CD1c-positive myeloid dendritic cell (primary cell): Measurements from ENCODE around the gene KCNMA1.
"Not testable (repeated sequence)": the region's sequence is repeated elsewhere in the genome, so short reads cannot be mapped to it uniquely, and the experiment has no call there.

Experiments used
- DNase-seq: peaks from one replicate; pipeline ENCODE4 v3.0.0-alpha.2; 2016; ENCODE audit errors: extremely low spot score

Gene KCNMA1

GRCh38 chr10:77533146-77533886 lies 104.3 kb downstream of the KCNMA1 start:
- no peak for DNase-seq

DNA sequence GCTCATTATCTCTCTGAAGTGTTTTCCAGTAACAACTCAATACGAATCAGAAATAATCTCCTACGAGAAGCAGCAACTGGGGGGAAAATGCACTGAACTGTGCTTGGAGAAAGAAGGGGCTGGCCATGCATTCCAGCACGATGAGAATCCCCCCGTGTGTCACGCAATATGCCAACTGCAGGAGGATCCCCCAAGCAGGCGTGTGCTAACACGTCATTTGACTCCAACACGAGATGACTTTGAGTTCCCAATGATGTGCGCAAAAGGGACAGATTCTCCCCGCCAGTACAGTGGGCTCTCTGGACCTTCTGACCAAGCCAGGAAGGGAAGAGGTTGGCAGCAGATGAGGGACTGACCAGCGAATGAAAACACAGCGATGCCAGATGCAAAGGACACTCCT lies 105.5 kb downstream of the KCNMA1 start:
- DNase-seq = no peak

GRCh38 chr10:77531441-77532001 lies 106.1 kb downstream of the KCNMA1 start:
- DNase-seq = peak; percentile 16

DNA sequence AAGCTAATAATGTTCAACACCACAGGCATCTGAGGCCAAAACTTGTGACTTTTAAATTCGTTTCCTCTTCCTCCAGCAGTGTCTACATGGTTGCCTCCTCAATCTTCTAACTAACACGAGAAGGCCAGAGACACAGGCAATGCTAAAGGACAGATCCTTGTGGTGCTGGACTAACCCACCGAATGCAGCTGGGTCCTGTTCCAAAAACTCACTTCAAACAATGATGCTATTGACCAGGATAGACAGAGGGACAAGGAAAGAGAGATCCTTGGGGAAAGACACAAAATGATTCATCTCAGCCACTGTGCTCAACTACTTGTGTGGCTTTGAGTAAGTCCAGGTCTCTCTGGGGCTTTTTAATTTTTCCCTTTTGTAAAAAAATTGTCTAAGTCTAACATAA lies 107.6 kb downstream of the KCNMA1 start:
- no peak for DNase-seq

GRCh38 chr10:77529050-77529576 lies 108.5 kb downstream of the KCNMA1 start:
- no peak for DNase-seq

- DNase-seq = no peak
Measured at GRCh38 chr10:77527839-77528238, 109.8 kb downstream of the KCNMA1 start.

DNA sequence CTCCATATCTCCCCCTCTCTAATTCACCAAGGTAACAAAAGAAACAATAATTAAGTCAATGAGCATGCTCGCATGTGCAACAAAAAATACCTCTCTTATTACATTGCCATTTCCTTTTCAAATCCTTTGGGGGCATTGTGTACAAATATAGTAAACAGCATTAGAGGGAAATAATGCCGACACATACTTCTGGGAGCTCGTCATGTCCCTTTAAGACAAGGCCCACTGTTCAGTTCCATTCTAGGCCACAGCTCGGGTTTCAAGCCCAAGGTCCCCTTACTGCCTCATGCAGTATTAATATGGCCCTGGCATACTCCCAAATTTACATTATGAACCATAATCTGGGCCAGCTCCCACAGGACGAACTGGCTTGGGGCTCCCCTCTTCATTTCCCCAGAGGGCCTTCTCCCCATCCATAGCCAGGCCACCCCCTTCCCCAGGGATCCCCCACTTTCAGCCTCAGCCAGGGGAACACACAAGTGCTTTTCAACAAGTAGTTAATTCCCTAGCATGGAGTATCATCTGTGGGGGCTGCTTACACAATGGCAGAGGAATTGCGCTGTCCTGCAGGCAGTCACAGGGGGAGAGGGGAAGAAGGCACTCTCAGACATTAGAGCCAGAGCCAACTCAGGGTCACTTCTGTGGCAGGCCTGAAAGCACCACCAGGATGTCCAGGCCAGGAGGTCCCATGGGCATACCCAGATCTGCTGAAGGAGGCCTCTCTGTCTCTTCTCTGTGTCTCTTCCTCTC lies 110.6 kb downstream of the KCNMA1 start:
- DNase-seq = no peak

- DNase-seq = no peak
Measured at GRCh38 chr10:77524281-77524711, 113.3 kb downstream of the KCNMA1 start.

DNA sequence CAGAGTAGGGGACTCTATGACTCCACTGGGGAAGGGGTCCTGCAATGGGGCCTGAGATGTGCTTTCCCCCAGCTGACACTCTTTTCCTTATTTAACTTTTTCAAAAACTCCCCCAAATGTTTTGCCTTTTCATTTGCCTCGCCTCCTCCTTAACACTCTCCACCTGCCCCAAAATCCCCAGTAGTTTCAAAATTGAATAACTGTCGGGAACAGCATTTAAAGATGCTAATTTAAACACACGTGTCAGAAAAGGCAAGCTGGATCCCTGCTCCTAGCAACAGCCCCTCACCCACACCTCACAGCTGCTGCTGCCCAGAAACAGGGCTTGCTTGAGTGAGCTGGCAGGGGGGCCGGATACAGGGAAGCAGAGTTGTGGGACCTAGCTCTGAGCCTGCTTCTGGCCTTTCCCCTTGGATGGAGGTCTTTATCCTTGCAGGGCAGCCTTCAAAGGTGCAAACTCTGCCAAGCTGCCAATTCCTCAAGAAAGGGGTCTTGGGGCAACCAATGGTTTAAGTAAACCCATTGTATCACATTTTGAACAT lies 115.3 kb downstream of the KCNMA1 start:
- no peak for DNase-seq

DNA sequence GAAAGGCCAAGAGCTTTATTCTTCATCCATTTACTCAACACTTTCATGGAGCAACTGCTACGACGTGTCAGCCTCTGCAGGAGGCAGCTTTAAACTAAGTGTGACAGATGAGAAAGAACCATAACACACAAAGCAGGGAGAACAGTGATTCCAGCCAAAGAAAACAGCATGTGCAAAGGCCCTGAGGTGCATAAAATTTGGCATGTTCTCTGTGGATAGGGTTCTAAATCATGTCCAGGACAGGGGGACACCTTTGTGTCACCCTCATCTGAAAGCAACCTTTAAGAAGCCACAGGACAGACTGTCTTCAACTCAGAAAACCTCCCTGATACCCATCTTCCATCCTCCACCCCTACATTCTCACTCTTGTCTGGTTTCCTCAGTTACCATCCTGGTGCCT lies 116.6 kb downstream of the KCNMA1 start:
- DNase-seq = no peak

GRCh38 chr10:77520290-77520689 lies 117.3 kb downstream of the KCNMA1 start:
- no peak for DNase-seq

DNA sequence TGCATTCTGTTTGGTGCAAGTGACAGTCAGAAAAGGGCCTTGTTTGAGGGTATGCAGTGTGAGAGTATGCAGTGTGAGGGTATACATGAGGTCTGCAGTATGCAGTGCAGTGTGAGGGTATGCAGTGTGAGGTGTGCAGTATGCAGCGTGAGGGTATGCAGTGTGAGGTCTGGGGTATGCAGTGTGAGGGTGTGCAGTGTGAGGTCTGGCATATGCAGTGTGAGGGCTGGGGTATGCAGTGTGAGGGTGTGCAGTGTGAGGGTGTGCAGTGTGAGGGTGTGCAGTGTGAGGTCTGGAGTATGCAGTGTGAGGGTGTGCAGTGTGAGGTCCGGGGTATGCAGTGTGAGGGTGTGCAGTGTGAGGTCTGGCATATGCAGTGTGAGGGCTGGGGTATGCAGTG lies 117.8 kb downstream of the KCNMA1 start:
- not testable (repeated sequence) for DNase-seq

DNA sequence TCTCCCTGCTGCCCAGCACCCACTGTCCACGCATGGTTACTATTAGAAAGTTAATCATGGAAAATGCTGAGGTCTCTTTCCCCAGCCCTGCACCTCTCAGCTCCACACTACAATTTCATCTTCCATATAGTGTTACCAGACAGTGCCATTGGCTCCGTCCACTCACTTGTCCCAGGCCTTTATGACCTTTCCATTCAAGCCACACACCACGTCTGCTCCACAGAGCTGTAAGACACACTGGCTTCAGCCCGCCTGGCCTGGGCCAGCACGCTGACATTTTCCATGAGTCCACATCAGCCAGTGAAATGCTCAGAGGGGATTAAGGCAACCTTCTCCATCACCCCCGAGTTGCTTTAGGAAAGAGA lies 118.7 kb downstream of the KCNMA1 start:
- no peak for DNase-seq

GRCh38 chr10:77518241-77518909 lies 119.2 kb downstream of the KCNMA1 start:
- no peak for DNase-seq

GRCh38 chr10:77516575-77516974 lies 121.0 kb downstream of the KCNMA1 start:
- DNase-seq = no peak

DNA sequence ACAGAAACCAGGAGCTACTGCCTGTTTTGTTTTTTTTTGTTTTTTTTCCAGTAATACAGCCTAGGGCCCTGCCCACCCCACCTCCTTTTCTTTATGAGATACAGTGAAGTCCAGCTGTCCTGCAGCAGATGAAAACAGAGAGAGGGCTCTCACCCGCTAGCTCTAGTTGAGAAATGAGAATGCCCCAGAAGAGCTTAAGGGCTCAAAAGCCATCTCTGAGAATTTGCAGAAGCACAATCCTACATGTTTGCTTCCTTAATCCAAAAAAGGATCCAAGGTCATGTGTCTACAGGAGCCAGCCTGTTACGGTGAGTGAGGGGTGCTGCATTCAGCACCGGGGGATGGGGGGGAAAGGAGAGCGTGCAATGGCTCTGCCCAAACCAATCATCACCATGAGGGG lies 122.7 kb downstream of the KCNMA1 start:
- DNase-seq = no peak

GRCh38 chr10:77513781-77514331 lies 123.8 kb downstream of the KCNMA1 start:
- no peak for DNase-seq

DNA sequence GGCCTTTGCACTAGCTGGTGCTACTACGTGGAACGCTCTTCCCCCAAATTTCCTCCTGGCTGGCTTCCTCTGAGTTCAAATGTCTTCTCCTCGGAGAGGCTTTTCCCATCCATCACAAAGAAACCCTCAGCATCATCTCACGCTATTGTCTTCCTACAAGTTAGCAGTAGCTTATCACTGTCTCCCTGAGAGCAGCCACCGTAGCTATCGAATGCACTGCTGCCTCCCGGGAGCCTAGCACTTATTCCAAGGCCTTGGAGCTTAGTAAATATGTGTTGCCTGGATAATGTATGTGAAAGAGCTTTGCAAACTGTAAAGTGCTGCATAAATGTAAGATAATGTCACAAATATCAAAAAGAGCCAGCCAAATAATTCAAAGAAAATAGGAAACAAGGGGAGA lies 124.4 kb downstream of the KCNMA1 start:
- DNase-seq = no peak

DNA sequence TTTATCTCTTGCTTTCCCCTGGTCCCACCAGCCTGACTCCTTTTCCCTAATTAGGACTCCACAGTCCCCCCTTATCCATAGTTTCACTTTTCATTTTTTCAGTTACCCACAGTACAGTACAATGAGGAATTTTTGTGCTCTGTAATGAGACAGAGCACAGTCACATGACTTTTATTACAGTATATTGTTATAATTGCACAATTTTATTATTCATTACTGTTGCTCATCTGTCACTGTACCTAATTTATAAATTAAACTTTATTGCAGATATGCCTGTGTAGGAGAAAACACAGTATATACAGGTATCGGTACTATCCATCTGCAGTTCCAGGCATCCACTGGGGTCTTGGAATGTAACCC lies 125.4 kb downstream of the KCNMA1 start:
- DNase-seq = no peak

GRCh38 chr10:77511498-77512218 lies 126.0 kb downstream of the KCNMA1 start:
- DNase-seq = no peak

DNA sequence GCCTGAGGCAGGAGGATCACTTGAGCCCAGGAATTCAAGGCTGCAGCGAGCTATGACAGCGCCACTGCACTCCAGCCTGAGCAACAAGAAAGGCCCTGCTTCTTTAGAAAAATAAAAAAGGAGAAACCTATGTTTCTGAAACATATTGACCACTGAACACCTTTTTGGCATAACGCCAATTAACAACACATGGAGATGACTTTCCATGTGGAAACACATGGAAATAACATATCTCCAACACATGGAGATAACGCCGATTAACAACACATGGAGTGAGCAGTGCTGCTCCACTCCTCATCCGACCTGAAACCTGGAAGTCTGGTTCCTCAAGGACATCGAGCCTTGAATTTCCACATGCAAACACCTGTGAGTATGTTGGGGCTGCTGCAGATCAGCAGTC lies 126.9 kb downstream of the KCNMA1 start:
- DNase-seq = no peak
